ENCODE data around the gene DAZAP2.

GRCh38 chr12:51199366-51199945, 39.2 kb upstream of the DAZAP2 start:
- TF ChIP-seq CTCF (IDR thresholded peaks at IDR 0.05; ENCODE audit: low read depth, low read length, missing input control) (no peak), SP1 (IDR thresholded peaks at IDR 0.05) (no peak), HNF4A (conservative IDR thresholded peaks at IDR 0.05) (no peak), EGR1 (IDR thresholded peaks at IDR 0.05; ENCODE audit: low read depth in 2 of 2) (no peak), RAD21 (IDR thresholded peaks at IDR 0.05) (no peak), JUND (IDR thresholded peaks at IDR 0.05) (no peak), REST (IDR thresholded peaks at IDR 0.05) (no peak), GABPA (IDR thresholded peaks at IDR 0.05 in 1 of 2, conservative IDR thresholded peaks at IDR 0.05 in 1 of 2) (no peak), ATF3 (IDR thresholded peaks at IDR 0.05) (no peak), YY1 (IDR thresholded peaks at IDR 0.05) (no peak), RXRA (IDR thresholded peaks at IDR 0.05) (no peak), MAX (IDR thresholded peaks at IDR 0.05) (no peak), ZBTB33 (IDR thresholded peaks at IDR 0.05) (no peak), NR2F2 (IDR thresholded peaks at IDR 0.05) (no peak)
